H9 (cell line): Measurements from ENCODE around the gene KANSL1. TPM values are rescaled to one million over a fixed set of nuclear protein-coding genes. Genes with fewer than 3 reads are reported as not detected.

Experiments
- DNase-seq: peaks from one replicate; pipeline ENCODE4 v3.0.0-alpha.2; 2017
- H2AFZ ChIP-seq: one replicate; pipeline ENCODE4 v1.6.1; 2013; ENCODE audit warnings: mild to moderate bottlenecking, low read length, control low read depth, moderate library complexity
- H2AK5ac ChIP-seq: 2 replicates; pipeline ENCODE4 v1.6.1; 2013; ENCODE audit warnings: low read length, control low read depth, mixed read lengths; ENCODE audit not compliant: insufficient read length
- H2BK120ac ChIP-seq: one replicate; pipeline ENCODE4 v1.6.1; 2013; ENCODE audit warnings: low read depth, mild to moderate bottlenecking, low read length, control low read depth, inconsistent platforms; ENCODE audit not compliant: poor library complexity, severe bottlenecking
- H2BK12ac ChIP-seq: 2 replicates; pipeline ENCODE4 v1.6.1; 2013; ENCODE audit warnings: low read length, control low read depth, mixed read lengths, low read depth; ENCODE audit not compliant: insufficient read length
- H2BK15ac ChIP-seq: 2 replicates; pipeline ENCODE4 v1.6.1; 2013; ENCODE audit warnings: low read depth, low read length, control low read depth
- H2BK20ac ChIP-seq: one replicate; pipeline ENCODE4 v1.6.1; 2013; ENCODE audit warnings: low read depth, mild to moderate bottlenecking, low read length, control low read depth, inconsistent platforms; ENCODE audit not compliant: poor library complexity, severe bottlenecking
- H2BK5ac ChIP-seq: 2 replicates; pipeline ENCODE4 v1.6.1; 2013; ENCODE audit warnings: low read length, control low read depth, mixed read lengths; ENCODE audit not compliant: insufficient read length
- H3K14ac ChIP-seq: 2 replicates; pipeline ENCODE4 v1.6.1; 2013; ENCODE audit warnings: low read length, control low read depth; ENCODE audit not compliant: insufficient read depth
- H3K18ac ChIP-seq: 2 replicates; pipeline ENCODE4 v1.6.1; 2013; ENCODE audit warnings: low read depth, mild to moderate bottlenecking, mixed read lengths, low read length, control low read depth; ENCODE audit not compliant: insufficient read length
- H3K23ac ChIP-seq: 2 replicates; pipeline ENCODE4 v1.6.1; 2013; ENCODE audit warnings: low read length, control low read depth, mixed read lengths, low read depth; ENCODE audit not compliant: insufficient read length
- H3K23me2 ChIP-seq: 2 replicates; pipeline ENCODE4 v1.6.1; 2013; ENCODE audit warnings: low read depth, mild to moderate bottlenecking, mixed read lengths, low read length, control low read depth; ENCODE audit not compliant: insufficient read length, poor library complexity, severe bottlenecking
- H3K27ac ChIP-seq: 2 replicates; pipeline ENCODE4 v1.5.1; 2013; ENCODE audit warnings: low read length, control low read depth, mixed read lengths, low read depth; ENCODE audit not compliant: insufficient read length
- H3K27me3 ChIP-seq: 2 replicates; pipeline ENCODE4 v1.6.1; 2013; ENCODE audit warnings: low read length, control low read depth, inconsistent platforms; ENCODE audit not compliant: insufficient read depth
- H3K4ac ChIP-seq: 2 replicates; pipeline ENCODE4 v1.6.1; 2013; ENCODE audit warnings: low read depth, mild to moderate bottlenecking, control low read depth, inconsistent platforms, low read length, moderate library complexity
- H3K4me1 ChIP-seq: 2 replicates; pipeline ENCODE4 v1.6.1; 2013; ENCODE audit warnings: low read length, control low read depth, inconsistent platforms; ENCODE audit not compliant: insufficient read depth
- H3K4me2 ChIP-seq: 2 replicates; pipeline ENCODE4 v1.6.1; 2013; ENCODE audit warnings: low read length, control low read depth, mixed read lengths; ENCODE audit not compliant: insufficient read length, insufficient read depth
- H3K56ac ChIP-seq: 2 replicates; pipeline ENCODE4 v1.6.1; 2013; ENCODE audit warnings: low read depth, mild to moderate bottlenecking, mixed read lengths, low read length, control low read depth; ENCODE audit not compliant: insufficient read length
- H3K79me1 ChIP-seq: 2 replicates; pipeline ENCODE4 v1.6.1; 2013; ENCODE audit warnings: low read depth, mild to moderate bottlenecking, moderate library complexity, low read length, control low read depth, inconsistent platforms; ENCODE audit not compliant: insufficient read depth, poor library complexity, severe bottlenecking
- H3K79me2 ChIP-seq: 2 replicates; pipeline ENCODE4 v1.6.1; 2013; ENCODE audit warnings: low read length, control low read depth, inconsistent platforms; ENCODE audit not compliant: insufficient read depth
- H3K9ac ChIP-seq: 2 replicates; pipeline ENCODE4 v1.6.1; 2013; ENCODE audit warnings: low read length, control low read depth, mixed read lengths; ENCODE audit not compliant: insufficient read length; ENCODE audit errors: extremely low read depth
- H3K9me3 ChIP-seq: one replicate; pipeline ENCODE4 v1.6.1; 2013; ENCODE audit warnings: low read depth, low read length, inconsistent platforms; ENCODE audit not compliant: control insufficient read depth
- H3T11ph ChIP-seq: one replicate; pipeline ENCODE4 v1.6.1; 2013; ENCODE audit warnings: mild to moderate bottlenecking, low read length, control low read depth, inconsistent platforms
- H4K20me1 ChIP-seq: one replicate; pipeline ENCODE4 v1.6.1; 2013; ENCODE audit not compliant: control insufficient read depth, insufficient read length, insufficient read depth
- H4K5ac ChIP-seq: 2 replicates; pipeline ENCODE4 v1.6.1; 2013; ENCODE audit warnings: low read depth, mild to moderate bottlenecking, mixed read lengths, low read length, control low read depth; ENCODE audit not compliant: insufficient read length
- H4K8ac ChIP-seq: replicated peaks from 2 replicates; pipeline ENCODE4 v1.6.1; 2013; ENCODE audit warnings: low read length, control low read depth, mixed read lengths, low read depth; ENCODE audit not compliant: insufficient read length
- H4K91ac ChIP-seq: 2 replicates; pipeline ENCODE4 v1.6.1; 2013; ENCODE audit warnings: low read depth, mild to moderate bottlenecking, moderate library complexity, mixed read lengths, low read length, control low read depth; ENCODE audit not compliant: insufficient read length
- H3K27ac Mint-ChIP-seq, 3 experiments: 2 replicates in 2 of 3; 3 replicates in 1 of 3; pipeline ENCODE4 v1.8.0; 2020 to 2021; ENCODE audit warnings: mixed read lengths in 3 of 3, mild to moderate bottlenecking in 1 of 3, moderate library complexity in 1 of 3
- H3K27me3 Mint-ChIP-seq: 2 replicates; pipeline ENCODE4 v1.8.0; 2021; ENCODE audit warnings: low read depth, mild to moderate bottlenecking, moderate library complexity, mixed read lengths
- H3K36me3 Mint-ChIP-seq, 3 experiments: 2 replicates in 2 of 3; 3 replicates in 1 of 3; pipeline ENCODE4 v1.8.0; 2020 to 2021; ENCODE audit warnings: low read depth in 3 of 3, mixed read lengths in 3 of 3; ENCODE audit not compliant: insufficient read depth in 1 of 3
- H3K4me1 Mint-ChIP-seq, 2 experiments: 2 replicates each; pipeline ENCODE4 v1.8.0; 2020; ENCODE audit warnings: mixed read lengths in 2 of 2
- H3K4me3 Mint-ChIP-seq, 2 experiments: 2 replicates in 1 of 2; 3 replicates in 1 of 2; pipeline ENCODE4 v1.8.0; 2020 to 2021; ENCODE audit warnings: mild to moderate bottlenecking in 2 of 2, mixed read lengths in 2 of 2, moderate library complexity in 1 of 2
- H3K9me3 Mint-ChIP-seq, 2 experiments: 2 replicates in 1 of 2; 3 replicates in 1 of 2; pipeline ENCODE4 v1.8.0; 2020; ENCODE audit warnings: mild to moderate bottlenecking in 2 of 2, mixed read lengths in 2 of 2, moderate library complexity in 1 of 2
- CTCF ChIP-seq: fragments of 200-600 bp; sonication (generic); conservative IDR thresholded peaks from 3 replicates; pipeline ENCODE4 v1.8.0; 2021; ENCODE audit warnings: antibody characterized with exemption, mild to moderate bottlenecking
- WGBS: extraction: QIAGEN DNeasy Blood & Tissue Kit; methylation state at CpG from one replicate; pipeline ENCODE4 v1.1.7; 2013; ENCODE audit warnings: missing lambda C conversion rate, low lambda C conversion rate, mixed read lengths; ENCODE audit not compliant: insufficient read length; ENCODE audit errors: extremely low coverage; 5-methylcytosine and 5-hydroxymethylcytosine counted together
- total RNA-seq: library from RNA; stranded (reverse); gene quantifications from 2 replicates; pipeline ENCODE4 v1.2.1, GENCODE V29; 2021

Gene KANSL1
- total RNA-seq, 1 experiment from 2014 or later, result 114 TPM

DNA sequence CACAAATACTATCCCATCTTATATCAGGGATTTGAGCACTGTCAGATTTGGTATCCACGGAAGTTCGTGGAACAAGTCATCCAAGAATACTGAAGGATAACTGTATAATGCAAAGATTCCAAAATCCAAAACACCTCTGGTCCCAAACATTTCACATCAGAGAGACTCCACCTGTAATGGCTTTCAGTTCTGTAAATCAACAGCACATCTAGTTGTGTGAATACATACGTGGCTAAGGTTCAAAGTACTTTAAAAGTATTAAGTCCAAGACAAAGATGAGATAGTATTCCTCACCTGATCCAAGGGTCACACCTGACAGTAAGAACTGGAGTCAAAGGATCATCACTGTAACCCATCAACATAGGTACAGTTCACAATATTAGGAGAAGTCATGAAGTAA, 54.8 kb downstream of the KANSL1 start:
- Mint-ChIP-seq H3K4me1 (peaks cover 42 to 54% of the 10 kb centered on the region in 2 experiments), H3K4me3 (no peak overlapping the region), H3K9me3 (no peaks in the 10 kb centered on the region), H3K27ac (0 out of 7 replicates have a peak overlapping the region, but pooled peaks of 1 of the 3 experiments have one; percentile 4), H3K36me3 (peaks cover 0 to 8% (median 2%) of the 10 kb centered on the region in 3 experiments; a peak in 3 of 7 replicates), H3K27me3 (no peaks in the 10 kb centered on the region)
- Histone ChIP-seq H3K4me2 (no peak overlapping the region), H2BK15ac (no peak overlapping the region), H3K14ac (no peak overlapping the region), H2BK12ac (no peak overlapping the region), H3K79me2 (peaks cover 59% of the 10 kb centered on the region), H4K5ac (no peak overlapping the region), H2AFZ (no peak overlapping the region), H3K23ac (peak overlapping the region; percentile 62), H4K91ac (no peak overlapping the region), H3K27ac (no peak overlapping the region), H3K18ac (no peak overlapping the region), H3K4me1 (no peaks in the 10 kb centered on the region; the same call in 1 of the 2 replicates), H2AK5ac (no peak overlapping the region), H3K27me3 (no peaks in the 10 kb centered on the region), H3K9ac (no peak overlapping the region), H3K23me2 (no peaks in the 10 kb centered on the region), H3K4ac (no peak overlapping the region), H4K20me1 (no peaks in the 10 kb centered on the region), H4K8ac (no peak overlapping the region), H3K79me1 (no peaks in the 10 kb centered on the region), H2BK20ac (no peak overlapping the region), H3T11ph (no peak overlapping the region), H2BK5ac (no peak overlapping the region), H3K56ac (no peak overlapping the region), H3K9me3 (no peaks in the 10 kb centered on the region), H2BK120ac (no peak overlapping the region)
- TF ChIP-seq CTCF, result no peak
- WGBS, result no CpG with 5 or more reads among the region's 3 CpGs
- DNase-seq, result no peak
